Measurements from ENCODE around the gene LPCAT3.
A peak's percentile ranks its signal among the peaks of the same experiment; 100 is the strongest.
"Not testable (repeated sequence)": the region's sequence is repeated elsewhere in the genome, so short reads cannot be mapped to it uniquely, and the experiment has no call there.

Gene LPCAT3, protein sequence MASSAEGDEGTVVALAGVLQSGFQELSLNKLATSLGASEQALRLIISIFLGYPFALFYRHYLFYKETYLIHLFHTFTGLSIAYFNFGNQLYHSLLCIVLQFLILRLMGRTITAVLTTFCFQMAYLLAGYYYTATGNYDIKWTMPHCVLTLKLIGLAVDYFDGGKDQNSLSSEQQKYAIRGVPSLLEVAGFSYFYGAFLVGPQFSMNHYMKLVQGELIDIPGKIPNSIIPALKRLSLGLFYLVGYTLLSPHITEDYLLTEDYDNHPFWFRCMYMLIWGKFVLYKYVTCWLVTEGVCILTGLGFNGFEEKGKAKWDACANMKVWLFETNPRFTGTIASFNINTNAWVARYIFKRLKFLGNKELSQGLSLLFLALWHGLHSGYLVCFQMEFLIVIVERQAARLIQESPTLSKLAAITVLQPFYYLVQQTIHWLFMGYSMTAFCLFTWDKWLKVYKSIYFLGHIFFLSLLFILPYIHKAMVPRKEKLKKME

DNA sequence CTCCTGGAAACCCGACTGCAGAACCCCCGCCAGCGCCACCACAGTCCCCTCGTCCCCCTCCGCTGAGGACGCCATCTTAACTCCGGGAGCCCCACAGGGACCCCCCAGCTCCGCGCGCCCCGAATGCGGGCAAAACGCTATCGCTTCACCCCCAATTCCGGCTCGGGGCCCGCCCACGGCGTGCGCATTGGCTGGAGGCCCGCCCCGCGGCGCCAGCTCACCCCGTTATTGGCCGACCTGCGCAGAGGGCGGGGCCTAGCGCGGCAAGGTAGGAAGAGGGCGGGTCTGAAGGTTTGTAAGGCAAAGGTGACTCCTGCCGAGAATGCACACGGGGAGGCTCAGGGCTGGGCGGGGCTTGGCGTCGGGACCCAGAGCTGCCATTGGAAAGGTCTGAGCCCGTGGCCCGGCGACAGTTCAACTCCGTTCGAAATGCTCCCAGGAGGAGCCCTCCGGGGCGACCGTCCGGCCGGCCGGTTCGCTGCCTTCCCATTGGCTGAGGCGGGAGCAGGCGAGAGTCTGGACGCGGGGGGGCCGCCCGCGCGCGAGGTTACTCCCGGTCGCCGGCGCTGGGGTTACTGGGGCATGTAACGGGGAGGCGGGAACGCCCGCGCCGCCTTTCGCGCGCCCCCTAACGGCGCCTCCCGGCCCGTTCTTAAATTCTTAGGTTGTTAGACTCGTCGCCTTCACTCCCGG lies at the start of gene LPCAT3:
TSS of gene LPCAT3 (minus strand) at position 127 of the 693 bp plus-strand sequence. CDS start at position 75, 52 bp downstream.
- DNase-seq (ENCODE audit: insufficient read length, low spot score) (peak; percentile 95), FAIRE-seq (no peak)
- TF ChIP-seq POLR2A (IDR thresholded peaks at IDR 0.05; ENCODE audit: low read depth, low read length) = peak; percentile 50; the same call in 1 of the 2 replicates

DNA sequence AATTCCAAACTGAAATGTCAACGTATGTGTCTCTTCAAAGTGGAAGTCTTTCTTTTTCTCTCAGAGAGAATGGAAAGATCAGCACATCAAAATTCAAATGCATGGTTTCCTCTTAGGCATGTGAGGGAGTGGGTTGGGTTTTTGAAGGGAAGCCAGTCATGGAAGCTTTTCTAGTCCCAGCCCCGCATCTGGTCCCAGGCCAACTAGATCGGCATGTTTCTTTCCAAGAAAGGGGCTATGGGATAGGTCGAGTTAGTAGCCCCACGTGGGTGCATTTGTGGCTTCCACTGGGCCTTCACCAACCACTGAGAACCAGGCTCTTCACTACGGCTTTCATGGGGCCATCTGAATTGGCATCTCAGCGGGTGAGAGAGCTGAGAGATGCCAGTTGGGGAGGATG lies 48.8 kb upstream of the LPCAT3 start:
- TF ChIP-seq POLR2A (IDR thresholded peaks at IDR 0.05; ENCODE audit: low read depth, low read length) = no peak
- no peak for FAIRE-seq
- no peak for DNase-seq (ENCODE audit: insufficient read length, low spot score)

DNA sequence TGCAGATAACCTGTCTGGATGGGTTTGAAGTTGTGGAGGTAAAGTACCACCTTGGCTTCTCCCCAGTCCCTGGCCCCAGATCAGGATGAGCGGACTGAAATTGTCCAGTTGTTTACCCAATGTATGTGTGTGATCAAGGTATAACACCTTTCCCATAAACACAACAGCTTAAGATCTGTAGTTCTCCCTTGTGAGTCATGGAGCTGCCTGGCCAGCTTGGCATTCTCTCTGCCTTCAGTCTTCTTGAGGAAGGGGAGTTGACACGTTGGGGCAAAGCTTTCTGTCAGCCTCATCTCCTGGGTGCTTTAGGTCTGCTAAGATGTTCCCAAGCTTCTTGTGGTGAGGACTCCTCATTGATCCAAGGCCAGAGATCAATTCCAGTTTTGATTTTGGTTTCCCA lies 48.3 kb upstream of the LPCAT3 start:
- FAIRE-seq (no peak), DNase-seq (ENCODE audit: insufficient read length, low spot score) (no peak)
- no peak for TF ChIP-seq POLR2A (IDR thresholded peaks at IDR 0.05; ENCODE audit: low read depth, low read length)

DNA sequence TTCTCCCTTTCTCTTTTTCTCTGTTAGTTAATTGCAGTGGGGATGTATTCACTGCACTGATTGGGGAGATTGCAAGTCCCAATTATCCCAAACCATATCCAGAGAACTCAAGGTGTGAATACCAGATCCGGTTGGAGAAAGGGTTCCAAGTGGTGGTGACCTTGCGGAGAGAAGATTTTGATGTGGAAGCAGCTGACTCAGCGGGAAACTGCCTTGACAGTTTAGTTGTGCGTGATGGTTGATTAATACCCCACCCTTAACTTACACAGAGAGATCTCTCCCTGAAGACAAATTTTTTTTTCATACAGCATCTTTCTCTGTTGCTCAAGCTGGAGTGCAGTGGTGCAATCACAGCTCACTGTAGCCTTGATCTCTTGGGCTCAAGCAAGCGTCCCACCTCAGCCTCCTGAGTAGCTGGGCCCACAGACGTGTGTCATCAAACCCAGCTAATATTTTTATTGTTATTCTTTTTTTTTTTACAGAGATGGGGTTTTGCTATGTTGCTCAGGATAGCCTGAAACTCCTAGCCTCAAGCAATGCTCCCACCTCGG lies 46.9 kb upstream of the LPCAT3 start:
- DNase-seq (ENCODE audit: insufficient read length, low spot score) = no peak
- FAIRE-seq = no peak
- TF ChIP-seq POLR2A (IDR thresholded peaks at IDR 0.05; ENCODE audit: low read depth, low read length) = no peak

DNA sequence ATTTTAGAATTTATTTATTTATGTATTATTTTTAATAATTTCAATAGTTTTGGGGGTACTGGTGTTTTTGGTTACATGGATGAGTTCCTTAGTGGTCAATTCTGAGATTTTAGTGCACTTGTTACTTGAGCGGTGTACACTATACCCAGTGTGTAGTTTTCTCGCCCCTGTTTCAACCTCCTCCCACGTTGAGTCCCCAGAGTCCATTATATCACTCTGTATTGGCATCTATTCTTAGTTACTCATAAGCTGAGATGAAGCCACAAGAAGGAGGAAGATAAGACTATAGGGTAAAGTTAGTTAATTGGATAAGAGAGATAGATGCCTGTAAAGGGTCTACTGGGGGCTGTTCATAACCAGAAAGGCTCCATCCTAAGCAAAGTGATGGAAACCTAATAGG lies 46.2 kb upstream of the LPCAT3 start:
- no peak for FAIRE-seq

GRCh38 chr12:7061596-7061995 lies 43.3 kb upstream of the LPCAT3 start:
- no peak for DNase-seq (ENCODE audit: insufficient read length, low spot score)
- FAIRE-seq = no peak
- no peak for TF ChIP-seq POLR2A (IDR thresholded peaks at IDR 0.05; ENCODE audit: low read depth, low read length)

More for the DNA sequence above, 46.2 kb upstream of the LPCAT3 start:
- DNase-seq (ENCODE audit: insufficient read length, low spot score) = no peak
- no peak for TF ChIP-seq POLR2A (IDR thresholded peaks at IDR 0.05; ENCODE audit: low read depth, low read length)

- TF ChIP-seq POLR2A (IDR thresholded peaks at IDR 0.05; ENCODE audit: low read depth, low read length) = no peak
- DNase-seq (ENCODE audit: insufficient read length, low spot score) (no peak), FAIRE-seq (no peak)
Observed at GRCh38 chr12:7061138-7061537, 42.9 kb upstream of the LPCAT3 start.

- no peak for TF ChIP-seq POLR2A (IDR thresholded peaks at IDR 0.05; ENCODE audit: low read depth, low read length)
- DNase-seq (ENCODE audit: insufficient read length, low spot score) (peak; percentile 71), FAIRE-seq (no peak)
Observed at GRCh38 chr12:7060353-7060954, 42.2 kb upstream of the LPCAT3 start, which contains the start of gene C1S. Gene C1S, plus strand, starts transcription at chr12:7060718. Its CDS starts 1,195 bp downstream, at chr12:7061913.

- DNase-seq (ENCODE audit: insufficient read length, low spot score) (no peak), FAIRE-seq (no peak)
Observed at GRCh38 chr12:7059780-7060179, 41.5 kb upstream of the LPCAT3 start.

DNA sequence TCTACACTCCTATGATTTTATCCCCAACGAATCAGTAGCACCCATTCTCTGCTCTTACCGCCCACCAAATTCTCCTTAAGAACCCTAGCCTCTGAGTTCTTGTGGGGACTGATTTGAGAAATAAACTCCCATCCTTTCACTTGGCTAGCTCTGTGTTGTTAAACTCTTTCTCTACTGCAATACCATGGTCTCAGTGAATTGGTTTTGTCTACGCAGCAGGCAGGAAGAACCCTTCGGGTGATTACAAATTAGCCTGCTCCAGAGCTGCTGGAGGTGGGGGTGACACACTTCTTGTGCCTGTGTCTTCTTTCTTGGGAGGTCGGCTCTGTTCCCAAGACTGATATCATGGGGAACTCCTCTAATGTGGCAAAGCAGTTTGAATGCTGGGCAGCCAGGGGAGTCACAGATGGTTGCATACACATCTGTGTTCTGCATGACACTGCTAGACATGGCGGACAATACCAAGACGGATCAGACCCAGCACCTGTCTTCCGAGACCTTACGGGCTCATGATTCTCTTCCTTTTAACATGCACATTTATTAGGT lies 40.6 kb upstream of the LPCAT3 start:
- DNase-seq (ENCODE audit: insufficient read length, low spot score) (no peak), FAIRE-seq (no peak)
- TF ChIP-seq POLR2A (IDR thresholded peaks at IDR 0.05; ENCODE audit: low read depth, low read length) = no peak

More at GRCh38 chr12:7059780-7060179, 41.5 kb upstream of the LPCAT3 start:
- TF ChIP-seq POLR2A (IDR thresholded peaks at IDR 0.05; ENCODE audit: low read depth, low read length) = no peak

DNA sequence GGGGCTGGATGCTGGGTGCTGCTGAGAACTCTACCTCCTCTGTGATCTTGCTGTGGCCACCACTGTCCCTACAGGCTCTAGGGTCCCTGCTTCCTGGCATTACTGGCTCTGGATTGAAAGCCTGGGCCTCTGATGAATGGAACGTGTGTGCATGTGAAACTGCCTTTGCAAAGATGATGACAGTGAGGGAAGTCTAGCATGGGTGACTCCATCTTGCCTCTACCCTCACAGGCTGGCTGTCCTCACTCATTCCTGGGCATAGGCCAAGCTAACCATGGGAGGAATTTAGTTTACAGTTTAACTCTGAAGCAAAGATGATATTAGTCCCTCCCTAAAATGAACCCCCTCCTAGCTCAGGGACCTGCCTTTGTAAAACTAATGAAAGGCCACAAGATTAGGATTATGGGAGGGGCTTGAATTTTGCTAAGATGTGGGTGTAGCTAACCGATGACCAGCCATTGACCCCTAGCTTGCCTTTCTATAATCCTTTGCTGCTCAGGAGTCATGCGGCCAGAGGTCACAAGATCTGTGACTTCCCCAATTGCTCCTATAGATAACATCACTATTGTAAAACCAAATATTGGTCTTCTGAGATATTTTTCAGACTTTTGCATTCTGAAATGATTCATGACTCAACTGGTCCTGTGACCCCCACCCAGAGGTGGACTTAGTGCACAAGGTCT lies 40.0 kb upstream of the LPCAT3 start:
- FAIRE-seq (no peak), DNase-seq (ENCODE audit: insufficient read length, low spot score) (no peak)
- TF ChIP-seq POLR2A (IDR thresholded peaks at IDR 0.05; ENCODE audit: low read depth, low read length) = no peak

DNA sequence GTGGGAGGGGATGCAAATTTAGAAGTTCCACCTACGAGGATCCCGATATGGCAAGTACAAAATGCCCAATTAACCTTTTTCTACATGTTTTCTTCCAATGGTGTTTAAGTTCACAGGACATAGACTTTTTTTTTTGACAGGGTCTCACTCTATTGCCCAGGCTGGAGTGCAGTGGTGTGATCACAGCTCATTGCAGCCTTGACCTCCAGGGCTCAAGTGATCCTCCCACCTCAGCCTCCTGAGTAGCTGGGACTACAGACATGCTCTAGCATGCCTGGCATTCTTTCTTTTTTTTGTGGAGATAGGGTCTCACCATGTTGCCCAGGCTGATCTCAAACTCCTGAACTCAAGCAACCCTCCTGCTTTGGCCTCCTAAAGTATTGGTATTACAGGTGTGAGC lies 37.5 kb upstream of the LPCAT3 start:
- not testable (repeated sequence) for FAIRE-seq; DNase-seq (ENCODE audit: insufficient read length, low spot score)

GRCh38 chr12:7054925-7055324 lies 36.6 kb upstream of the LPCAT3 start:
- no peak for DNase-seq (ENCODE audit: insufficient read length, low spot score)
- TF ChIP-seq POLR2A (IDR thresholded peaks at IDR 0.05; ENCODE audit: low read depth, low read length) = no peak
- no peak for FAIRE-seq

DNA sequence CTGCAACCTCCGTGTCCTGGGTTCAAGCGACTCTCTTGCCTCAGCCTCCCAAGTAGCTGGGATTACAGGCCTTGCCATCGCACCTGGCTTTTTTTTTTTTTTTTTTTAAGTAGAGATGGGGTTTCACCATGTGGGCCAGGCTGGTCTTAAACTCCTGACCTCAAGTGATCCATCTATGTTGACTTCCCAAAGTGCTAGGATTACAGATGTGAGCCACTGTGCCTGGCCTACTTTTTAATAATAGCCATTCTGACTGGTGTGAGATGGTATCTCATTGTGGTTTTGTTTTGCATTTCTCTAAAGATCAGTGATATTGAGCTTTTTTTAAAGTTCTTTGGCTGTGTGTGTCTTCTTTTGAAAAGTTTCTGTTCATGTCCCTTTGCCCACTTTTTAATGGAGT lies 31.7 kb upstream of the LPCAT3 start:
- not testable (repeated sequence) for FAIRE-seq; DNase-seq (ENCODE audit: insufficient read length, low spot score)

- DNase-seq (ENCODE audit: insufficient read length, low spot score); FAIRE-seq: not testable (repeated sequence)
Observed at GRCh38 chr12:7049445-7049951, 31.2 kb upstream of the LPCAT3 start.
